ENCODE results near the gene ITGAL. TPM values are rescaled to one million over a fixed set of nuclear protein-coding genes. Genes with fewer than 3 reads are reported as not detected.

The ITGAL gene
- total and polyA plus RNA-seq, 2 of the 8 experiments (the other 6 are each of a cell fraction or from before 2014, with no cell fraction given), result not detected

GRCh38 chr16:30446203-30446595 lies 26.3 kb upstream of the ITGAL start:
- Histone ChIP-seq H2AK5ac (ENCODE audit: low read depth, low read length) (no peak overlapping the region), H2BK120ac (replicated peaks; ENCODE audit: low read depth, low read length) (no peak overlapping the region), H3K4me3 (ENCODE audit: extremely low read depth in 1 of 4, insufficient read depth in 2 of 4, low read depth in 3 of 4, low read length in 4 of 4) (peak overlapping the region; percentile 71 to 86 (median 78); a peak in 5 of 8 replicates), H3K14ac (ENCODE audit: insufficient read length) (no peak overlapping the region), H4K91ac (replicated peaks; ENCODE audit: insufficient read length, low read length) (peak overlapping the region; percentile 63), H3K4ac (replicated peaks; ENCODE audit: insufficient read length, low read depth, low read length) (no peak overlapping the region), H3K9me3 (ENCODE audit: insufficient read depth in 2 of 2, low read depth in 1 of 2, low read length in 1 of 2) (no peaks in the 10 kb centered on the region), H3K18ac (ENCODE audit: extremely low read depth, low read length) (peak overlapping the region; percentile 63), H3K79me1 (ENCODE audit: low read depth, low read length) (peaks cover 9% of the 10 kb centered on the region), H3K27me3 (replicated peaks in 1 of 4; ENCODE audit: control insufficient read depth in 3 of 4, extremely low read depth in 1 of 4, insufficient read depth in 3 of 4, low read length in 3 of 4) (peaks cover 0 to 4% (median 1%) of the 10 kb centered on the region in 4 experiments; a peak in 1 of 7 replicates), H2AFZ (ENCODE audit: low read length) (peak overlapping the region; percentile 97), H3K56ac (replicated peaks; ENCODE audit: insufficient read length, low read depth, low read length) (no peak overlapping the region), H4K8ac (ENCODE audit: extremely low read depth, insufficient read depth, low read length) (0 out of 2 replicates have a peak overlapping the region, but pooled peaks have one; percentile 74), H3K79me2 (ENCODE audit: control insufficient read depth in 1 of 2, insufficient read depth in 2 of 2, low read length in 2 of 2) (peaks cover 0 to 12% of the 10 kb centered on the region in 2 experiments; a peak in 1 of 4 replicates), H2BK15ac (ENCODE audit: low read length) (0 out of 2 replicates have a peak overlapping the region, but pooled peaks have one; percentile 36), H3K23ac (ENCODE audit: insufficient read length) (no peak overlapping the region), H3K23me2 (ENCODE audit: low read depth, low read length) (peaks cover 6% of the 10 kb centered on the region), H2BK12ac (ENCODE audit: low read depth, low read length) (no peak overlapping the region), H4K5ac (ENCODE audit: insufficient read length, low read depth, low read length) (peak overlapping the region; percentile 27), H2BK5ac (ENCODE audit: low read depth, low read length) (no peak overlapping the region), H3K4me2 (ENCODE audit: insufficient read depth in 1 of 2, low read depth in 2 of 2, low read length in 2 of 2) (peak overlapping the region; percentile 80 to 89), H4K20me1 (replicated peaks in 1 of 2; ENCODE audit: control insufficient read depth in 1 of 2, insufficient read depth in 2 of 2, low read length in 2 of 2) (peaks cover 0 to 3% of the 10 kb centered on the region in 2 experiments), H3K36me3 (ENCODE audit: control insufficient read depth in 2 of 4, insufficient read depth in 4 of 4, low read length in 3 of 4) (peaks cover 0 to 13% (median 0%) of the 10 kb centered on the region in 4 experiments; a peak in 1 of 8 replicates), H2BK20ac (ENCODE audit: low read length) (no peak overlapping the region), H3K27ac (ENCODE audit: low read depth, low read length) (no peak overlapping the region), H3K9ac (replicated peaks in 1 of 4; ENCODE audit: extremely low read depth in 1 of 4, low read depth in 3 of 4, low read length in 3 of 4) (peak overlapping the region in 2 of 4 experiments; percentile 10 to 77; a peak in 3 of 7 replicates), H3K4me1 (replicated peaks in 1 of 4; ENCODE audit: control insufficient read depth in 3 of 4, insufficient read depth in 4 of 4, low read length in 3 of 4) (peaks cover 0 to 9% (median 6%) of the 10 kb centered on the region in 4 experiments; a peak in 5 of 7 replicates)
- DNase-seq (ENCODE audit: low read depth in 1 of 2, low spot score in 2 of 2), result no peak
- CTCF ChIA-PET (ENCODE audit: partially characterized antibody), result interaction anchor here (1.2 to 3.3 kb wide), 2 partner anchors 135 to 169 kb away, joined by 3 to 18 read pairs; no protein-coding TSS in a partner anchor
- WGBS, 2 experiments (ENCODE audit: extremely low coverage in 1 of 2, insufficient coverage in 1 of 2, insufficient read length in 1 of 2, insufficient replicate concordance in 2 of 2, low coverage in 1 of 2, low lambda C conversion rate in 2 of 2, missing lambda C conversion rate in 1 of 2), result 88% methylated on average over 10 of the region's 10 CpGs; no CpG with 5 or more reads in 1 of the 2 experiments
- POLR2A ChIA-PET (ENCODE audit: partially characterized antibody), result interaction anchor here (1.3 to 1.8 kb wide), 5 partner anchors 89 to 164 kb away, joined by 3 to 10 read pairs (median 6); partner anchors contain the start of genes CD2BP2, ZNF688, ZNF689 and ZNF747
- TF ChIP-seq ATF2 (IDR thresholded peaks at IDR 0.05; ENCODE audit: low read length) (no peak), ATF3 (IDR thresholded peaks at IDR 0.05; ENCODE audit: insufficient read depth, low read depth, low read length) (no peak), ZNF274 (IDR thresholded peaks at IDR 0.05; ENCODE audit: borderline replicate concordance, extremely low read depth, low read length) (no peak), E2F6 (IDR thresholded peaks at IDR 0.05) (0 out of 2 replicates have a peak, but pooled peaks have one; percentile 10)
- no peak for FAIRE-seq
